Ishikawa (cell line): ENCODE data around the gene ADD1.

Experiments
- CEBPB ChIP-seq: IDR thresholded peaks from 2 replicates; pipeline ENCODE4 v1.6.1; 2012
- CREB1 ChIP-seq: IDR thresholded peaks from 2 replicates; pipeline ENCODE4 v1.6.1; 2012; ENCODE audit warnings: low read depth
- EGR1 ChIP-seq: IDR thresholded peaks from 2 replicates; pipeline ENCODE4 v1.6.1; 2012
- EP300 ChIP-seq: IDR thresholded peaks from 2 replicates; pipeline ENCODE4 v1.6.1; 2012; ENCODE audit warnings: borderline replicate concordance
- FOXM1 ChIP-seq: IDR thresholded peaks from 2 replicates; pipeline ENCODE4 v1.6.1; 2012; ENCODE audit warnings: low read depth, borderline replicate concordance
- RAD21 ChIP-seq: IDR thresholded peaks from 2 replicates; pipeline ENCODE4 v1.6.1; 2012; ENCODE audit warnings: low read depth
- TAF1 ChIP-seq: IDR thresholded peaks from 2 replicates; pipeline ENCODE4 v1.6.1; 2012; ENCODE audit warnings: low read depth, mild to moderate bottlenecking
- TCF12 ChIP-seq: IDR thresholded peaks from 2 replicates; pipeline ENCODE4 v1.6.1; 2012; ENCODE audit warnings: low read depth
- YY1 ChIP-seq: IDR thresholded peaks from 2 replicates; pipeline ENCODE4 v1.6.1; 2012; ENCODE audit warnings: low read depth
- ZBTB7A ChIP-seq: IDR thresholded peaks from 2 replicates; pipeline ENCODE4 v1.6.1; 2012; ENCODE audit warnings: low read depth
- TF ChIP-seq, protein P1 (sequence below): IDR thresholded peaks from 2 replicates; pipeline ENCODE4 v1.6.1; 2012; ENCODE audit warnings: low read depth, mild to moderate bottlenecking
- TF ChIP-seq, protein P2 (sequence below): IDR thresholded peaks from 2 replicates; pipeline ENCODE4 v1.6.1; 2012
- TF ChIP-seq, protein P3 (sequence below): IDR thresholded peaks from 2 replicates; pipeline ENCODE4 v1.6.1; 2012

DNA sequence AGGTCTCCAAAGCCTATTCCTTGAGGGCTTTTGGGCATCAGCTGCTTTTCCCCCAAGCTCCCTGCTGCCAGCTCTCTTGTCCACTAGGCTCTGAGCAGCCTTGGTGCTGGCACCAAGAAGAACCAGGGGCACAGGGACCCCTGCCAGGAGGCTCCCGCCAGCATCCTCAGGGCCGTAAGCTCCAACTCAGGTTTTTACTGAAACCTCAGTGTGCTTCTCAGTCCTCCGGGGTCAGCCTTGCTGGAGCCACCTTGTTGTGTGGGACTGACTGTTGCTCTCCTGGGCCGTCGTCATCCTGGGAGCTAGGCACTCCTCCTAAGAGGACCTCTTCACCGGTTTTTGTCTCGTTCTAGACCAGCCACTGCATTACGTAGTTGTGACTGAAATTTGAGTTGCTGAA, 80.6 kb downstream of the ADD1 start:
- no peak for TF ChIP-seq YY1
- no peak for TF ChIP-seq TAF1
- TF ChIP-seq RAD21: no peak
- TF ChIP-seq, protein P1, sequence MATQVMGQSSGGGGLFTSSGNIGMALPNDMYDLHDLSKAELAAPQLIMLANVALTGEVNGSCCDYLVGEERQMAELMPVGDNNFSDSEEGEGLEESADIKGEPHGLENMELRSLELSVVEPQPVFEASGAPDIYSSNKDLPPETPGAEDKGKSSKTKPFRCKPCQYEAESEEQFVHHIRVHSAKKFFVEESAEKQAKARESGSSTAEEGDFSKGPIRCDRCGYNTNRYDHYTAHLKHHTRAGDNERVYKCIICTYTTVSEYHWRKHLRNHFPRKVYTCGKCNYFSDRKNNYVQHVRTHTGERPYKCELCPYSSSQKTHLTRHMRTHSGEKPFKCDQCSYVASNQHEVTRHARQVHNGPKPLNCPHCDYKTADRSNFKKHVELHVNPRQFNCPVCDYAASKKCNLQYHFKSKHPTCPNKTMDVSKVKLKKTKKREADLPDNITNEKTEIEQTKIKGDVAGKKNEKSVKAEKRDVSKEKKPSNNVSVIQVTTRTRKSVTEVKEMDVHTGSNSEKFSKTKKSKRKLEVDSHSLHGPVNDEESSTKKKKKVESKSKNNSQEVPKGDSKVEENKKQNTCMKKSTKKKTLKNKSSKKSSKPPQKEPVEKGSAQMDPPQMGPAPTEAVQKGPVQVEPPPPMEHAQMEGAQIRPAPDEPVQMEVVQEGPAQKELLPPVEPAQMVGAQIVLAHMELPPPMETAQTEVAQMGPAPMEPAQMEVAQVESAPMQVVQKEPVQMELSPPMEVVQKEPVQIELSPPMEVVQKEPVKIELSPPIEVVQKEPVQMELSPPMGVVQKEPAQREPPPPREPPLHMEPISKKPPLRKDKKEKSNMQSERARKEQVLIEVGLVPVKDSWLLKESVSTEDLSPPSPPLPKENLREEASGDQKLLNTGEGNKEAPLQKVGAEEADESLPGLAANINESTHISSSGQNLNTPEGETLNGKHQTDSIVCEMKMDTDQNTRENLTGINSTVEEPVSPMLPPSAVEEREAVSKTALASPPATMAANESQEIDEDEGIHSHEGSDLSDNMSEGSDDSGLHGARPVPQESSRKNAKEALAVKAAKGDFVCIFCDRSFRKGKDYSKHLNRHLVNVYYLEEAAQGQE: no peak
- TF ChIP-seq EGR1: no peak
- no peak for TF ChIP-seq CREB1
- TF ChIP-seq EP300: no peak
- TF ChIP-seq, protein P2, sequence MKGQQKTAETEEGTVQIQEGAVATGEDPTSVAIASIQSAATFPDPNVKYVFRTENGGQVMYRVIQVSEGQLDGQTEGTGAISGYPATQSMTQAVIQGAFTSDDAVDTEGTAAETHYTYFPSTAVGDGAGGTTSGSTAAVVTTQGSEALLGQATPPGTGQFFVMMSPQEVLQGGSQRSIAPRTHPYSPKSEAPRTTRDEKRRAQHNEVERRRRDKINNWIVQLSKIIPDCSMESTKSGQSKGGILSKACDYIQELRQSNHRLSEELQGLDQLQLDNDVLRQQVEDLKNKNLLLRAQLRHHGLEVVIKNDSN: no peak
- TF ChIP-seq CEBPB: no peak
- TF ChIP-seq TCF12: no peak
- TF ChIP-seq FOXM1: no peak
- no peak for TF ChIP-seq ZBTB7A
- TF ChIP-seq, protein P3, sequence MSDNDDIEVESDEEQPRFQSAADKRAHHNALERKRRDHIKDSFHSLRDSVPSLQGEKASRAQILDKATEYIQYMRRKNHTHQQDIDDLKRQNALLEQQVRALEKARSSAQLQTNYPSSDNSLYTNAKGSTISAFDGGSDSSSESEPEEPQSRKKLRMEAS: no peak
